ENCODE measurements around the gene RBSN. TPM values are rescaled to one million over a fixed set of nuclear protein-coding genes. Genes with fewer than 3 reads are reported as not detected.
A peak's percentile ranks its signal among the peaks of the same experiment; 100 is the strongest.

RBSN gene
- total RNA-seq, 2 experiments from 2014 or later, result 15.3 to 15.8 TPM

GRCh38 chr3:15053541-15053940, 45.4 kb downstream of the RBSN start:
- peaks cover 1% of the 10 kb centered on the region for H3K9me3 Mint-ChIP-seq
- H3K4me3 Mint-ChIP-seq, result no peak overlapping the region
- no peak for DNase-seq
- peaks cover 42% of the 10 kb centered on the region for H3K4me1 Mint-ChIP-seq (ENCODE audit: low read depth)
- H3K27me3 Mint-ChIP-seq (ENCODE audit: low read depth), result no peaks in the 10 kb centered on the region
- CTCF ChIA-PET, result no interaction called here
- peaks cover 45% of the 10 kb centered on the region for H3K36me3 Mint-ChIP-seq (ENCODE audit: low read depth)
- intact Hi-C loops (cut with micrococcal nuclease), result loop anchor here (5.0 kb wide), 1 partner anchor 44 kb away; the partner anchor contains the start of gene RBSN
- H3K27ac Mint-ChIP-seq, result no peak overlapping the region

- H3K27ac Mint-ChIP-seq, result no peak overlapping the region
- CTCF ChIA-PET, result interaction anchor here (0.6 to 3.0 kb wide), 4 partner anchors 12 to 56 kb away, joined by 3 to 13 read pairs (median 4); partner anchors contain the start of gene MRPS25
These were observed 46.4 kb downstream of the RBSN start for GRCh38 chr3:15052335-15053242.

GRCh38 chr3:15051531-15051930, 47.4 kb downstream of the RBSN start:
- Mint-ChIP-seq H3K27ac (peak overlapping the region; percentile 65), H3K27me3 (ENCODE audit: low read depth) (no peaks in the 10 kb centered on the region), H3K4me3 (no peak overlapping the region), H3K9me3 (peaks cover 1% of the 10 kb centered on the region), H3K4me1 (ENCODE audit: low read depth) (peaks cover 36% of the 10 kb centered on the region), H3K36me3 (ENCODE audit: low read depth) (peaks cover 40% of the 10 kb centered on the region)
- CTCF ChIA-PET, result interaction anchor here (0.7 to 3.0 kb wide), 11 partner anchors 13 to 419 kb away, joined by 3 to 13 read pairs (median 4); partner anchors contain the start of gene MRPS25
- intact Hi-C loops (cut with micrococcal nuclease), result loop anchor here (2.0 to 5.0 kb wide), 2 partner anchors 13 to 46 kb away; partner anchors contain the start of genes MRPS25 and RBSN
- DNase-seq, result peak; percentile 64

More at GRCh38 chr3:15052335-15053242, 46.4 kb downstream of the RBSN start:
- Mint-ChIP-seq H3K4me3 (no peak overlapping the region), H3K36me3 (ENCODE audit: low read depth) (peaks cover 40% of the 10 kb centered on the region), H3K9me3 (peaks cover 1% of the 10 kb centered on the region), H3K4me1 (ENCODE audit: low read depth) (peaks cover 42% of the 10 kb centered on the region), H3K27me3 (ENCODE audit: low read depth) (no peaks in the 10 kb centered on the region)
- DNase-seq, result no peak
- intact Hi-C loops (cut with micrococcal nuclease), result loop anchor here (5.0 kb wide), 1 partner anchor 45 kb away; the partner anchor contains the start of gene RBSN

DNA sequence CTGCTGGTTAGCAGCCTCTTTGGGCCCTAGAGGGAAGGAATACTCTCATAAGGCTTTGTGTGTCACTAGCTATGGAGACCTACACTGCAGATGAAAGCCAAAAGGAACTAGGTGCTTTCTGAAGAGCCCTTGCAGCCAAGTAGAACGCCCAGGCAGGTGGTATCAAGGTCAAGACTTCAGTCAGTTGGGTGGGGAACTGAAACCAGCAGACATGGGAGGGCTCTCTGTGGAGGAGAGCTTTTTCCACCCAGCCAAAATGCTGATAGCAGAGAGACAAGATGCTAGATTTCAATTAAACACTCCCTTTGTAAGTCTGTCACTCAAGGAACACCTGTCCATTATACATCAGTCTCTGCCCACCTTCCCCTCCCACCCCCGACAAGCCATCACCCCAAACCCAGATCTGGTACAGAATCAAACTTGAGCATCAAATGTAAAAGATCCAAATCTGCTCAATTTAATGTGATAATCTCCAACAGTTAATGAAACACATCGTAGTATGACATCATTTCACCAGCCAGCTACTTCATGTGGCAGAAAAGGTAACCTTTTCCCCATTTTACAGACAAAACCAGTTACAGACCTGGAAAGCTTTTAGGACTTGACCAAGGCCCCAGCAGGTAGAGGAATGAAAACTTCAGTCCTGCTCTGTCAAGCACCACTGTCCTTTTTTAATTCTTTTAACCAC, 48.4 kb downstream of the RBSN start:
- Mint-ChIP-seq H3K4me3 (no peak overlapping the region), H3K9me3 (peaks cover 1% of the 10 kb centered on the region), H3K36me3 (ENCODE audit: low read depth) (peaks cover 37% of the 10 kb centered on the region), H3K27me3 (ENCODE audit: low read depth) (no peaks in the 10 kb centered on the region), H3K27ac (no peak overlapping the region), H3K4me1 (ENCODE audit: low read depth) (peaks cover 30% of the 10 kb centered on the region)
- CTCF ChIA-PET, result interaction anchor here (0.7 to 3.0 kb wide), 8 partner anchors 13 to 418 kb away, joined by 3 to 13 read pairs (median 5); partner anchors contain the start of gene MRPS25
- intact Hi-C loops (cut with micrococcal nuclease), result loop anchor here (2.0 to 5.0 kb wide), 2 partner anchors 14 to 47 kb away; partner anchors contain the start of genes MRPS25 and RBSN
- no peak for DNase-seq

GRCh38 chr3:15049584-15049983, 49.4 kb downstream of the RBSN start:
- Mint-ChIP-seq H3K4me1 (ENCODE audit: low read depth) (peaks cover 31% of the 10 kb centered on the region), H3K36me3 (ENCODE audit: low read depth) (peaks cover 32% of the 10 kb centered on the region), H3K27me3 (ENCODE audit: low read depth) (no peaks in the 10 kb centered on the region), H3K27ac (no peak overlapping the region), H3K9me3 (no peaks in the 10 kb centered on the region), H3K4me3 (no peak overlapping the region)
- CTCF ChIA-PET, result interaction anchor here (0.6 kb wide), 2 partner anchors 108 to 357 kb away, joined by 3 read pairs; no protein-coding TSS in a partner anchor
- intact Hi-C loops (cut with micrococcal nuclease), result no loop called here
- DNase-seq, result no peak

DNA sequence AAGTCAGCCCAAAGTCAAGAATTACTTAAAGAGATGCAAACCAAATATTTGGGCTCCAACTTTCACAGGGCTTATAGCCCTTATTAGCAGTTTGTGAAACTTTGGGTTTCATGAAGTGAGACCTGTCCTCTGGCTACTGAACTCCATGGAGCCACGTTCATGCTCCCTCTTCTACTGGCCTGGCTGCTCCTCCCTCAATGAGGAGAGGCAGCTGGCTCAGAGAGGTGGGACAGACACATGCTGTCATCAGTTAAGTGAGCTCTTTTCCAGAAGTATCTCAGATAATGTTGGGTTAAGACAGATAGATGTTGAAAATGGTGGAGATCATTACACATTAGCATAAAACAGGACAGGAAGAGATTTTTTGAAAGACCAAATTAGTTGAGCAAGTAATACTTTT, 53.3 kb downstream of the RBSN start:
- intact Hi-C loops (cut with micrococcal nuclease), result no loop called here
- Mint-ChIP-seq H3K9me3 (no peaks in the 10 kb centered on the region), H3K36me3 (ENCODE audit: low read depth) (peaks cover 41% of the 10 kb centered on the region), H3K27me3 (ENCODE audit: low read depth) (no peaks in the 10 kb centered on the region), H3K4me3 (no peak overlapping the region), H3K27ac (peak overlapping the region; percentile 31), H3K4me1 (ENCODE audit: low read depth) (peaks cover 31% of the 10 kb centered on the region)
- CTCF ChIA-PET, result no interaction called here
- DNase-seq, result no peak

- DNase-seq, result no peak
- CTCF ChIA-PET, result interaction anchor here (0.6 kb wide), 1 partner anchor 11 kb away, joined by 3 read pairs; no protein-coding TSS in a partner anchor
- intact Hi-C loops (cut with micrococcal nuclease), result no loop called here
- no peak overlapping the region for H3K4me3 Mint-ChIP-seq
- H3K4me1 Mint-ChIP-seq (ENCODE audit: low read depth), result peaks cover 29% of the 10 kb centered on the region
- peak overlapping the region; percentile 52 for H3K27ac Mint-ChIP-seq
- no peaks in the 10 kb centered on the region for H3K9me3 Mint-ChIP-seq
- H3K36me3 Mint-ChIP-seq (ENCODE audit: low read depth), result peaks cover 41% of the 10 kb centered on the region
- H3K27me3 Mint-ChIP-seq (ENCODE audit: low read depth), result no peaks in the 10 kb centered on the region
These were observed 54.6 kb downstream of the RBSN start for GRCh38 chr3:15044326-15044725.

GRCh38 chr3:15043408-15044171, 55.4 kb downstream of the RBSN start:
- CTCF ChIA-PET, result interaction anchor here (1.4 kb wide), 1 partner anchor 14 kb away, joined by 5 read pairs; no protein-coding TSS in a partner anchor
- peaks cover 29% of the 10 kb centered on the region for H3K4me1 Mint-ChIP-seq (ENCODE audit: low read depth)
- H3K36me3 Mint-ChIP-seq (ENCODE audit: low read depth), result peaks cover 43% of the 10 kb centered on the region

GRCh38 chr3:15042936-15043335, 56.0 kb downstream of the RBSN start:
- peaks cover 29% of the 10 kb centered on the region for H3K4me1 Mint-ChIP-seq (ENCODE audit: low read depth)
- no peak overlapping the region for H3K4me3 Mint-ChIP-seq
- CTCF ChIA-PET, result interaction anchor here (1.4 kb wide), 1 partner anchor 15 kb away, joined by 5 read pairs; no protein-coding TSS in a partner anchor
- intact Hi-C loops (cut with micrococcal nuclease), result no loop called here
- no peaks in the 10 kb centered on the region for H3K27me3 Mint-ChIP-seq (ENCODE audit: low read depth)
- peaks cover 46% of the 10 kb centered on the region for H3K36me3 Mint-ChIP-seq (ENCODE audit: low read depth)
- peak overlapping the region; percentile 11 for H3K27ac Mint-ChIP-seq
- DNase-seq, result no peak
- H3K9me3 Mint-ChIP-seq, result no peaks in the 10 kb centered on the region

More at GRCh38 chr3:15043408-15044171, 55.4 kb downstream of the RBSN start:
- DNase-seq, result no peak
- intact Hi-C loops (cut with micrococcal nuclease), result no loop called here
- H3K9me3 Mint-ChIP-seq, result no peaks in the 10 kb centered on the region
- no peaks in the 10 kb centered on the region for H3K27me3 Mint-ChIP-seq (ENCODE audit: low read depth)
- H3K4me3 Mint-ChIP-seq, result no peak overlapping the region
- H3K27ac Mint-ChIP-seq, result no peak overlapping the region

GRCh38 chr3:15041950-15042349, 57.0 kb downstream of the RBSN start:
- DNase-seq, result no peak
- Mint-ChIP-seq H3K36me3 (ENCODE audit: low read depth) (peaks cover 43% of the 10 kb centered on the region), H3K4me3 (no peak overlapping the region), H3K27ac (no peak overlapping the region), H3K4me1 (ENCODE audit: low read depth) (peaks cover 29% of the 10 kb centered on the region), H3K27me3 (ENCODE audit: low read depth) (no peaks in the 10 kb centered on the region), H3K9me3 (no peaks in the 10 kb centered on the region)
- CTCF ChIA-PET, result no interaction called here
- intact Hi-C loops (cut with micrococcal nuclease), result no loop called here

DNA sequence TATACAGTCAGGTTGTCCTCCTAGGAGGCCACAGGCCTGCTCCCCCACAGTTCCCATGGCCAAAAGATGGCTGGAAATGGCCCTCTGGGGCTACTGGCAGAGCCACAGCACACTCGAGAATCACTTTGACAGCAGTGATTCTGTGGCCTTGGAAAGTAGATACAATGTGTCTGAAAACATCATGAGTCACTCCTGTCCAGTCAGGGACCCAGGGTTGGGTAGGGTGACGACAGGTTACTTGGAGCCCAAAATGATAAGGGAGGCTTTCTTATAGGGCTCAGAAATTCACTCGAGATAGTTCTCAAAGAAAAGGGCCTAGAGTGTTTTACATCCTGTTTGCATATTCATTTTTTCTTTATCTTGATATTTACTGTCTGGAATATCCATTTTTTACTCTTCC, 58.1 kb downstream of the RBSN start:
- Mint-ChIP-seq H3K4me1 (ENCODE audit: low read depth) (peaks cover 29% of the 10 kb centered on the region), H3K27me3 (ENCODE audit: low read depth) (no peaks in the 10 kb centered on the region), H3K9me3 (no peaks in the 10 kb centered on the region), H3K27ac (peak overlapping the region; percentile 57), H3K4me3 (no peak overlapping the region), H3K36me3 (ENCODE audit: low read depth) (peaks cover 38% of the 10 kb centered on the region)
- intact Hi-C loops (cut with micrococcal nuclease), result loop anchor here (1.0 kb wide), 1 partner anchor 41 kb away; no protein-coding TSS in a partner anchor
- CTCF ChIA-PET, result no interaction called here
- no peak for DNase-seq
